ENCODE results near the gene LRFN2.

DNA sequence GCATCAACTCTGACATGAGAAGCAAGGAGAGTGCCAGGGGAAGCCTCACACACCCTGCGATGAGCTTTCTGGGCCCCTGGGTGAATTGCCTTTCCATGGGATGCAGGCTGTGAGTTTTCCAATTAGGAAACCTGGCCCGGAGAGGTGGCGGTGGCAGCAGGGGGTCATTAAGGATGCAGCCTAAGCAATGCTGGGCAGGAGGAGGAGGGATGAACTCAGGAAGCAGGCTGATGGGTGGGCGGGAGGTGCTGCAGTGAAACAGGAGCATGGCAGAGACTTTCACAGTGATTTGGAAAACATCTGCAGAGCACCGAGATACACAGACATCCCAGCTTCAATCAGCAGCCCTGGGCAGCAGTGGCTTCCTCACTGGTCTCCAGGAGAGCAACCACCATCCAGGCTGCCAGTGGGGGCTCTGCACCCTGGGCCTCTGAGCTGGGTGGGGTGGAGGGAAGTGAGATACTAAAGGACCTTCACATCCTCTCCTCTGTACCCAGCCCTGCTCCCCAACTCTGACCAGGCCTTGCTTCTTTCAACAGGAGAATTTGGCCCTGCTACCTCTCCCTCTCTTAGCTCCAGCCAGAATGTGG, 44.9 kb downstream of the LRFN2 start:
- no peak for TF ChIP-seq NFRKB (IDR thresholded peaks at IDR 0.05)
- TF ChIP-seq SP1 (IDR thresholded peaks at IDR 0.05): no peak
- no peak for TF ChIP-seq FOXA1 (IDR thresholded peaks at IDR 0.05)
- no peak for TF ChIP-seq FOXK2 (IDR thresholded peaks at IDR 0.05)
